GM13977 (cell line): ENCODE results near the gene ZDHHC4.
"Not testable (repeated sequence)": the region's sequence is repeated elsewhere in the genome, so short reads cannot be mapped to it uniquely, and the experiment has no call there.

ENCODE experiments used
- DNase-seq: peaks from one replicate; pipeline ENCODE4 v3.0.0; 2012; ENCODE audit warnings: low spot score
- CTCF ChIP-seq: IDR thresholded peaks from 2 replicates; pipeline ENCODE4 v1.5.1; 2012; ENCODE audit warnings: mild to moderate bottlenecking, control low read depth; ENCODE audit not compliant: insufficient read depth; ENCODE audit errors: extremely low read depth, missing control alignments
- in situ Hi-C: fragments of 300-500 bp; cut with MboI; formaldehyde crosslinking; loops from one replicate; pipeline ENCODE4 v1.12.0; 2022; ENCODE audit warnings: low sequenced_read_pairs, low pct_unique_long_range_greater_than_20kb, mixed read lengths, inconsistent platforms; ENCODE audit not compliant: unreplicated experiment

The ZDHHC4 gene

GRCh38 chr7:6575281-6576023 is 1.8 kb upstream of the ZDHHC4 start:
- no peak for DNase-seq
- in situ Hi-C loops, result loop anchor here (25.0 kb wide), 1 partner anchor 262 kb away; the partner anchor contains the start of gene CCZ1B
- no peak for TF ChIP-seq CTCF

- in situ Hi-C loops, result loop anchor here (25.0 kb wide), 1 partner anchor 261 kb away; the partner anchor contains the start of gene CCZ1B
- TF ChIP-seq CTCF, result peak; percentile 30
- DNase-seq, result no peak
These were observed 1.0 kb upstream of the ZDHHC4 start for GRCh38 chr7:6576024-6576866.

- in situ Hi-C loops, result loop anchor here (25.0 kb wide), 1 partner anchor 260 kb away; the partner anchor contains the start of gene CCZ1B
- not testable (repeated sequence) for DNase-seq
These were observed 336 bp upstream of the ZDHHC4 start for GRCh38 chr7:6576867-6577368.

GRCh38 chr7:6578114-6579084 is 1.1 kb downstream of the ZDHHC4 start:
- no peak for DNase-seq
- no peak for TF ChIP-seq CTCF
- in situ Hi-C loops, result loop anchor here (25.0 kb wide), 1 partner anchor 259 kb away; the partner anchor contains the start of gene CCZ1B

GRCh38 chr7:6579446-6579845 is 2.2 kb downstream of the ZDHHC4 start:
- in situ Hi-C loops, result loop anchor here (25.0 kb wide), 1 partner anchor 258 kb away; the partner anchor contains the start of gene CCZ1B
- DNase-seq, result no peak
- TF ChIP-seq CTCF, result no peak

- DNase-seq, result not testable (repeated sequence)
- in situ Hi-C loops, result loop anchor here (25.0 kb wide), 1 partner anchor 251 kb away; the partner anchor contains the start of gene CCZ1B
These were observed 8.6 kb downstream of the ZDHHC4 start for GRCh38 chr7:6585746-6586432.
